Natural killer cell treated with Interleukin-12 subunit alpha and Interleukin-12 subunit beta and Interleukin-15 and Interleukin-18, amount 100 ng/mL, for 72 hours (primary cell): ENCODE measurements around the gene FBXL17. TPM values are rescaled to one million over a fixed set of nuclear protein-coding genes. Genes with fewer than 3 reads are reported as not detected.

Experiments used
- ATAC-seq, 2 donors: fragments of 150-1000 bp; cut with Tn5 transposase in 1 of 2; sonication (Bioruptor Pico), chemical (Tn5 transposase) in 1 of 2; 2 replicates each; pipeline ENCODE4 v1.10.0; 2021
- DNase-seq: peaks from one replicate; pipeline ENCODE4 v3.0.0; 2022; ENCODE audit warnings: low spot score
- H3K27ac Mint-ChIP-seq, 2 donors: 1 replicate in 1 of 2; 2 replicates in 1 of 2; pipeline ENCODE4 v1.8.0; 2022; ENCODE audit warnings: mixed read lengths in 2 of 2, mild to moderate bottlenecking in 1 of 2, moderate library complexity in 1 of 2
- H3K27me3 Mint-ChIP-seq, 2 donors: 1 replicate in 1 of 2; 2 replicates in 1 of 2; pipeline ENCODE4 v1.8.0; 2022; ENCODE audit warnings: mixed read lengths in 2 of 2
- H3K36me3 Mint-ChIP-seq: one replicate; pipeline ENCODE4 v1.8.0; 2022; ENCODE audit warnings: mixed read lengths
- H3K4me1 Mint-ChIP-seq, 2 donors: 1 replicate in 1 of 2; 2 replicates in 1 of 2; pipeline ENCODE4 v1.8.0; 2022; ENCODE audit warnings: low read depth in 2 of 2, mixed read lengths in 2 of 2, mild to moderate bottlenecking in 1 of 2
- H3K4me3 Mint-ChIP-seq: one replicate; pipeline ENCODE4 v1.8.0; 2022; ENCODE audit warnings: mixed read lengths
- H3K9me3 Mint-ChIP-seq: 2 replicates; pipeline ENCODE4 v1.8.0; 2022; ENCODE audit warnings: mixed read lengths
- total RNA-seq, 2 donors: library from RNA; stranded (reverse); gene quantifications; one replicate each; pipeline ENCODE4 v1.2.3, GENCODE V29; 2022

FBXL17 gene
- total RNA-seq, 2 donors from 2014 or later, result 11.5 to 14.1 TPM

- Mint-ChIP-seq H3K27me3 (no peaks in the 10 kb centered on the region), H3K4me1 (no peaks in the 10 kb centered on the region)
Measured at GRCh38 chr5:108025957-108026356, 355.9 kb downstream of the FBXL17 start.

GRCh38 chr5:108024986-108025385 lies 356.9 kb downstream of the FBXL17 start:
- ATAC-seq, result no peak
- DNase-seq, result no peak
- Mint-ChIP-seq H3K4me3 (no peak overlapping the region), H3K9me3 (no peaks in the 10 kb centered on the region), H3K4me1 (no peaks in the 10 kb centered on the region), H3K36me3 (no peaks in the 10 kb centered on the region), H3K27ac (no peak overlapping the region), H3K27me3 (no peaks in the 10 kb centered on the region)

More at GRCh38 chr5:108025957-108026356, 355.9 kb downstream of the FBXL17 start:
- no peaks in the 10 kb centered on the region for H3K9me3 Mint-ChIP-seq
- no peaks in the 10 kb centered on the region for H3K36me3 Mint-ChIP-seq
- H3K27ac Mint-ChIP-seq, result no peak overlapping the region
- DNase-seq, result no peak
- ATAC-seq, result no peak
- H3K4me3 Mint-ChIP-seq, result no peak overlapping the region

- peaks cover 3 to 20% of the 10 kb centered on the region in 2 donors for H3K4me1 Mint-ChIP-seq
- no peak for DNase-seq
- no peaks in the 10 kb centered on the region for H3K9me3 Mint-ChIP-seq
- peak overlapping the region; percentile 32 for H3K4me3 Mint-ChIP-seq
- H3K36me3 Mint-ChIP-seq, result peaks cover 5% of the 10 kb centered on the region
- H3K27me3 Mint-ChIP-seq, result no peaks in the 10 kb centered on the region
- ATAC-seq, result no peak
- H3K27ac Mint-ChIP-seq, result peak overlapping the region in 1 of 2 donors; percentile 47
Measured at GRCh38 chr5:108016101-108016500, 365.8 kb downstream of the FBXL17 start.

GRCh38 chr5:108006791-108007190 lies 375.1 kb downstream of the FBXL17 start:
- H3K36me3 Mint-ChIP-seq, result no peaks in the 10 kb centered on the region
- ATAC-seq (no peak), DNase-seq (no peak)
- H3K4me3 Mint-ChIP-seq, result no peak overlapping the region
- no peak overlapping the region for H3K27ac Mint-ChIP-seq
- H3K27me3 Mint-ChIP-seq, result no peaks in the 10 kb centered on the region
- peaks cover 9 to 10% of the 10 kb centered on the region in 2 donors for H3K4me1 Mint-ChIP-seq
- H3K9me3 Mint-ChIP-seq, result no peaks in the 10 kb centered on the region

GRCh38 chr5:108003178-108003577 lies 378.7 kb downstream of the FBXL17 start:
- DNase-seq (peak; percentile 71), ATAC-seq (peak; percentile 93 to 96)
- no peaks in the 10 kb centered on the region for H3K9me3 Mint-ChIP-seq
- H3K36me3 Mint-ChIP-seq, result no peaks in the 10 kb centered on the region
- peak overlapping the region; percentile 70 for H3K4me3 Mint-ChIP-seq
- no peaks in the 10 kb centered on the region for H3K27me3 Mint-ChIP-seq
- H3K4me1 Mint-ChIP-seq, result peaks cover 10 to 13% of the 10 kb centered on the region in 2 donors
- peak overlapping the region; percentile 73 to 94 for H3K27ac Mint-ChIP-seq

GRCh38 chr5:108001222-108001621 lies 380.7 kb downstream of the FBXL17 start:
- Mint-ChIP-seq H3K27me3 (no peaks in the 10 kb centered on the region), H3K36me3 (no peaks in the 10 kb centered on the region), H3K27ac (no peak overlapping the region), H3K4me1 (peaks cover 10 to 13% of the 10 kb centered on the region in 2 donors), H3K9me3 (no peaks in the 10 kb centered on the region), H3K4me3 (no peak overlapping the region)
- no peak for ATAC-seq
- no peak for DNase-seq

GRCh38 chr5:107997338-107997980 lies 384.4 kb downstream of the FBXL17 start:
- H3K4me1 Mint-ChIP-seq, result peaks cover 3 to 4% of the 10 kb centered on the region in 2 donors
- ATAC-seq (no peak), DNase-seq (no peak)
- no peak overlapping the region for H3K4me3 Mint-ChIP-seq
- H3K36me3 Mint-ChIP-seq, result no peaks in the 10 kb centered on the region
- no peaks in the 10 kb centered on the region for H3K9me3 Mint-ChIP-seq
- peak overlapping the region in 1 of 2 donors; percentile 29 for H3K27ac Mint-ChIP-seq
- H3K27me3 Mint-ChIP-seq, result no peaks in the 10 kb centered on the region

- no peak overlapping the region for H3K4me3 Mint-ChIP-seq
- H3K27me3 Mint-ChIP-seq, result no peaks in the 10 kb centered on the region
- H3K36me3 Mint-ChIP-seq, result peaks cover 5% of the 10 kb centered on the region
- H3K27ac Mint-ChIP-seq, result no peak overlapping the region
- no peak for ATAC-seq
- no peak for DNase-seq
- peaks cover 4% of the 10 kb centered on the region for H3K9me3 Mint-ChIP-seq
- H3K4me1 Mint-ChIP-seq, result peaks cover 24 to 30% of the 10 kb centered on the region in 2 donors
Measured at GRCh38 chr5:107993341-107993740, 388.6 kb downstream of the FBXL17 start.

GRCh38 chr5:107990881-107991810 lies 390.8 kb downstream of the FBXL17 start:
- ATAC-seq, result peak; percentile 84 to 88
- H3K36me3 Mint-ChIP-seq, result peaks cover 5% of the 10 kb centered on the region
- no peak for DNase-seq
- H3K9me3 Mint-ChIP-seq, result peaks cover 4% of the 10 kb centered on the region
- no peaks in the 10 kb centered on the region for H3K27me3 Mint-ChIP-seq
- peak overlapping the region; percentile 78 to 92 for H3K27ac Mint-ChIP-seq
- peak overlapping the region; percentile 50 for H3K4me3 Mint-ChIP-seq
- peaks cover 24 to 30% of the 10 kb centered on the region in 2 donors for H3K4me1 Mint-ChIP-seq

- Mint-ChIP-seq H3K9me3 (peaks cover 4% of the 10 kb centered on the region), H3K4me1 (peaks cover 45% of the 10 kb centered on the region in 2 donors)
Measured at GRCh38 chr5:107985144-107985543, 396.8 kb downstream of the FBXL17 start.

GRCh38 chr5:107982703-107983425 lies 399.0 kb downstream of the FBXL17 start:
- Mint-ChIP-seq H3K27ac (peak overlapping the region; percentile 80 to 98), H3K27me3 (no peaks in the 10 kb centered on the region)
- ATAC-seq, result peak; percentile 41

More at GRCh38 chr5:107985144-107985543, 396.8 kb downstream of the FBXL17 start:
- no peak for DNase-seq
- no peak for ATAC-seq
- Mint-ChIP-seq H3K36me3 (peaks cover 5% of the 10 kb centered on the region), H3K27me3 (no peaks in the 10 kb centered on the region), H3K27ac (peak overlapping the region in 1 of 2 donors; percentile 54), H3K4me3 (no peak overlapping the region)

GRCh38 chr5:107980923-107981692 lies 400.8 kb downstream of the FBXL17 start:
- Mint-ChIP-seq H3K4me3 (peak overlapping the region; percentile 83), H3K36me3 (no peaks in the 10 kb centered on the region), H3K4me1 (peaks cover 60 to 61% of the 10 kb centered on the region in 2 donors), H3K27me3 (no peaks in the 10 kb centered on the region), H3K9me3 (no peaks in the 10 kb centered on the region), H3K27ac (peak overlapping the region; percentile 80 to 98)
- peak; percentile 61 for DNase-seq
- ATAC-seq, result peak; percentile 58 to 65

More at GRCh38 chr5:107982703-107983425, 399.0 kb downstream of the FBXL17 start:
- DNase-seq, result no peak
- H3K4me3 Mint-ChIP-seq, result peak overlapping the region; percentile 83
- no peaks in the 10 kb centered on the region for H3K36me3 Mint-ChIP-seq
- peaks cover 51 to 52% of the 10 kb centered on the region in 2 donors for H3K4me1 Mint-ChIP-seq
- H3K9me3 Mint-ChIP-seq, result no peaks in the 10 kb centered on the region

- peak; percentile 85 for ATAC-seq
- Mint-ChIP-seq H3K27ac (peak overlapping the region; percentile 80 to 98), H3K4me1 (peaks cover 54 to 61% of the 10 kb centered on the region in 2 donors), H3K4me3 (peak overlapping the region; percentile 77), H3K9me3 (no peaks in the 10 kb centered on the region), H3K27me3 (no peaks in the 10 kb centered on the region), H3K36me3 (no peaks in the 10 kb centered on the region)
- DNase-seq, result peak; percentile 64
Measured at GRCh38 chr5:107979900-107980299, 402.0 kb downstream of the FBXL17 start.
